Testis (tissue), 2 donors: ENCODE results near the gene GRIA1.

Experiments used
- POLR2A ChIP-seq: fragments of 450-650 bp; IDR thresholded peaks from one replicate; pipeline ENCODE4 v1.6.1; 2017; ENCODE audit warnings: antibody characterized with exemption, mild to moderate bottlenecking, moderate library complexity
- TF ChIP-seq, protein P1 (sequence below), 3 experiments: fragments of 450-650 bp in 2 of 3; fragments of 200-600 bp in 1 of 3; sonication (generic) in 1 of 3; IDR thresholded peaks; one replicate each; pipeline ENCODE4 v1.5.1; 2016 to 2019; ENCODE audit warnings: antibody characterized with exemption in 3 of 3, mild to moderate bottlenecking in 2 of 3, moderate library complexity in 1 of 3

DNA sequence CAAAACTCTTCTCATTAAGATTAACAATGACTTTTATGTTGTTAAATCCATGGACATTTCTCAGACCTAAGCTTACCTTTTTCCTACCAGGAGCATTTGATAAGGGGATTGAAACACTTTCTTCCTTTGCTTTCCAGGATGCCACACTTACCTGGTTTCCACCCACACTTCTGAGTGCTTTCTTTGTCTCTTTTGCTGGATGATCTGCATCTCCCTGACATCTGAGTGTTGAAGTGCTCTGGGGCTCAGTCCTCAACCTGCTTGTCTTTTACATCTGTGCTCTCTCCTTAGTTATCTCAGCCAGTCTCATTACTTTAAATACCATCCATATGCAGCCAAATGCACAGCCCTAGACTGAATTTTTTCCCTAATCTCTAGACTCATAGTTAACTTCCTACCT, 22.9 kb upstream of the GRIA1 start:
- TF ChIP-seq, protein P1, sequence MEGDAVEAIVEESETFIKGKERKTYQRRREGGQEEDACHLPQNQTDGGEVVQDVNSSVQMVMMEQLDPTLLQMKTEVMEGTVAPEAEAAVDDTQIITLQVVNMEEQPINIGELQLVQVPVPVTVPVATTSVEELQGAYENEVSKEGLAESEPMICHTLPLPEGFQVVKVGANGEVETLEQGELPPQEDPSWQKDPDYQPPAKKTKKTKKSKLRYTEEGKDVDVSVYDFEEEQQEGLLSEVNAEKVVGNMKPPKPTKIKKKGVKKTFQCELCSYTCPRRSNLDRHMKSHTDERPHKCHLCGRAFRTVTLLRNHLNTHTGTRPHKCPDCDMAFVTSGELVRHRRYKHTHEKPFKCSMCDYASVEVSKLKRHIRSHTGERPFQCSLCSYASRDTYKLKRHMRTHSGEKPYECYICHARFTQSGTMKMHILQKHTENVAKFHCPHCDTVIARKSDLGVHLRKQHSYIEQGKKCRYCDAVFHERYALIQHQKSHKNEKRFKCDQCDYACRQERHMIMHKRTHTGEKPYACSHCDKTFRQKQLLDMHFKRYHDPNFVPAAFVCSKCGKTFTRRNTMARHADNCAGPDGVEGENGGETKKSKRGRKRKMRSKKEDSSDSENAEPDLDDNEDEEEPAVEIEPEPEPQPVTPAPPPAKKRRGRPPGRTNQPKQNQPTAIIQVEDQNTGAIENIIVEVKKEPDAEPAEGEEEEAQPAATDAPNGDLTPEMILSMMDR (IDR thresholded peaks at IDR 0.05), result no peak
- no peak for TF ChIP-seq POLR2A
